ENCODE measurements around the gene SNAI3. TPM values are rescaled to one million over a fixed set of nuclear protein-coding genes. Genes with fewer than 3 reads are reported as not detected.
A peak's percentile ranks its signal among the peaks of the same experiment; 100 is the strongest.

The SNAI3 gene
- total RNA-seq, 1 donor from 2014 or later: 0.28 TPM

- no peak for ATAC-seq
Measured at GRCh38 chr16:88721236-88721635, 34.9 kb upstream of the SNAI3 start.

DNA sequence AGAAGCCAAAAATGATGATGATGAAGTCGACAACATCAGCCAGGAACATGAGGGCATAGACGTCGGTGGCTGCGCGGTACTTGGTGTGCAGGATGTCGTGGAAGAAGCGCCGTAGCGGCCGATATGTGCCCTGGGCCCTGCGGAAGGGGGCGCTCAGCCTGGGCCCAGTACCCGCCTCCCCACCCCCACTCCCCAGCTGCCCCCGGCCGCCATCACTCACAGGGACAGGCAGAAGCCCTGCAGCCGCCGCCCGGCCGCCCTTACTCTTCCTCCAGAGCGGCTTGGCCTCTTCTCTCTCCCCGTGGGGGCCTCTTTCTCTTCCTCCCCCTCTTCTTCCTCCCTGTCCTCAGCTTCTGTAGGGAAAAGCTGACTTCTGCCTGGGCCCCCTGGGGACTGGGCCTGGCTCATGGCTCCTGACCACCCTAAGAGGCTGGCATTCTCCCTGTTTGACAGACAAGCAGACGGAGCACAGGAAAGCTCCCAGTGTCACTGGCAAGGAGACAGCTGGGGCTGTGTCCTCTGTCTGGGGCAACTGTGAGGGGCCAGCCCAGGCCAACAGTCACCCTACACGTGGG lies 34.2 kb upstream of the SNAI3 start:
- ATAC-seq: no peak

DNA sequence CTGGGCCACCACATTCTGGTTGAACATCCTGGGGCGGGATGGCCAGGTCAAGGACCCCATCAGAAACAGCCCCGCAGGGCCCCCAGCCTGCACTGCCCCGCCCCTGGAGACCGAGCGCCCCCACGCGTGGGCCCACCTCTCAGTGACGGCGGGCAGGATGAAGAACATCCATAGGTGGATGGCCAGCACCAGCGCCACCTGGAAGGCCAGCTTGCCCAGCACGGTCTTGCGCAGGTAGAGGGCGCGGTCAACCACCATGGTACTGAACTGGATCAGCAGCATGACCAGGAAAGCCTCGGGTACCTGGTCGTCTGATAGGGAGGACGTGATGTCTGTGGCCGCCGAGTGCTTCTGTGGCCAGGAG lies 33.6 kb upstream of the SNAI3 start:
- ATAC-seq: no peak

DNA sequence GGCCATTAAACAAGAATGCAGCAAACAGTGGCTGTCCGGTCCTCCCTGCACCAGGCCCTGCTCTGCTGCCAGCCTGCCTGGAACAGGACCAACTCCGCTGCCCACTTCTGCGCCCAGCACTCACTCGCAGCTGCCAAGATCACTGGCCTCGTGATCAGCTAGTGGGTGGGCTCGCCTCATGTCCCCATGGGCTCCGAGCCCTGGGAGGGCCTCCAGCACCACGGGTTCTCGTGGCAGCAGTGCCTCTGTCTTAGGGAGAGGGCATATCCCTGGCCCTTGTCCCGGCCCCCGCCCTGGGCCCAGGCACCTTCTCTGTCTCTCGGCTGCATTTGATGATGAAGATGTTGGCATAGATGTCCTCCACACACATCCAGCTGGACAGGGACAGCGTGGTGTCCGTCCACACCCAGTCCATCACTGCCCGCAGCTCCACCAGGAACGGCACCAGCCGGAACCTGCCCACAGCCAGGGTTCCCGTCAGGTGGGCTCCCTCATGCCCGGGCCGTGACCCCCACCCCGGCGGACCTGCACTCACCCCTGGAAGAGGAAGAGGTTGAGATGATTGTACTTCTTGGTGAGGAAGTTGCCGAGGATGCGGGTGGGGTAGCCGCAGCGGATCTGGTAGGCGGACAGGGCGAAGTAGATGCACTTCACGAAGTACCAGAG lies 33.1 kb upstream of the SNAI3 start:
- ATAC-seq: no peak

- no peak for ATAC-seq
Measured at GRCh38 chr16:88718178-88718577, 31.9 kb upstream of the SNAI3 start.

- no peak for ATAC-seq
Measured at GRCh38 chr16:88716601-88717001, 30.3 kb upstream of the SNAI3 start.

GRCh38 chr16:88716201-88716600 lies 29.9 kb upstream of the SNAI3 start:
- no peak for ATAC-seq

GRCh38 chr16:88715312-88716190 lies 29.2 kb upstream of the SNAI3 start:
- no peak for ATAC-seq

DNA sequence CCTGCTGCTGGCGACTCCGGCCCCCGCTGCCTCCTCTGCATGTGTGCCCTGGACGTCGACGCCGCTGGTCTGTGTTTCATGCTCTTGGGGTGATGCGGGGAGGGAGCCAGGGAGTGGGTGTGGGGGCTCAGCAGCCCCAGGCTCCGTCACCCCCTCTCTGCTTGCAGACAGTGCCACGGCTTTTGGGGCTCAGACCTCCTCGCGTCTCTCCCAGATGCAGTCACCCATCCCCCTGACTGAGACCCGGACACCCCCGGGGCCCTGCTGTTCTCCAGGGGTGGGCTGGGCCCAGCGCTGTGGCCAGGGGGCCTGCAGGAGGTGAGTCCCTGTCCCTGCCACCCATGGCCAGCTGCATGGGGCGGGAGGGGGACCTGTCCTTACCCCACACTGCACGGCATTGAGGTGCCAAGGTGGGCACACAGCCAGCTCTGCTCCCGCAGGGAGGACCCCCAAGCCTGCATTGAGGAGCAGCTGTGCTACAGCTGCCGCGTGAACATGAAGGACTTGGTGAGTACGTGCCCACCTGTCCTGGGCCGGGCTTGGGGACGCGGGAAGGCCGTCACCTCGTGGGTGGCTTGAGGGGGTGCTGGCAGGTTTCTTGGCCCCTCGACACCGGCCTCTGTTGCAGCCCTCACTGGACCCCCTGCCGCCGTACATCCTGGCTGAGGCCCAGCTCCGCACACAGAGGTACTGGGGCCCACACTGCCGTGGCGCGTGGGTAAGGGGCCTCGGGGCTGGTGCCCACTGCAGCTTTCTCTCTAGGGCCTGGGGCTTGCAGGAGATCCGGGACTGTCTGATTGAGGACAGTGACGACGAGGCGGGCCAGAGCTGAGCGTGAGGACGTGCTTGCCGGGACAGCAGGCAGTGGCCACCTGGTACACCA lies 28.4 kb upstream of the SNAI3 start:
- ATAC-seq: peak; percentile 4

DNA sequence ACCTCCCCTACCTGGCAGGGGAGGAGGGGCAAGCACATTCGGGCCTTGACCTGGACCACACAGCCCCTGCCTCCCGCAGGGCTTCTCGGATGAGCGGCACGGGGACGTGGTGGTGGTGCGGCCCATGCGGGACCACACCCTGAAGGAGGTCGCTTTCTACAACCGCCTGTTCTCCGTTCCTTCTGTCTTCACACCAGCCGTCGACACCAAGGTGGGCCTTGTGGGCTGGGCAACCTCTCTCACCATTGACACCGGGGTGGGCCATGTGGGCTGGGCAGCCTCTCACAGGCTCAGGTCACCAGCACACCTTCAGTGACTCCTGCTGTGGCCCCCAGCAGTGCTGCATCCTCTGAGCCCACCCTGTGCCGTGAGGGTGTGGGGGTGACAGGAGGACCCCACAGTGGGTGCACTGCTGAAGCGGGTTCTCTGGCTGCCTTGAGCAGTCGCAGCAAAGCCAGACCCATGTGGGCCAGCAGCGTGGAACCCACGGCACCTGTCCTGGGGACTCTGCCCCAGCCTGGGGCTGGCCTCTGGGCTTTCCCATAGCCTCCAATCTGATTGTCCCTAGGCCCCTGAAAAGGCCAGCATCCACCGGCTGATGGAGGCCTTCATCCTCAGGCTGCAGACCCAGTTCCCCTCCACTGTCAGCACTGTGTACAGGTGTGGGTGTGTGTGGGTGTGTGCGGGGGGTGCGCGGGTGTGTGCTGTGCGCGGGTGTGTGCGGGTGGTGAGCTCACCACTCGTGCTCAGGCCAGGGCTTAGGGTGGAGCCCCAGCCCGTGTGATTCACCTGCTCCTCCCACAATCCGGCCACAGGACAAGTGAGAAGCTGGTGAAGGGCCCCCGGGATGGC lies 27.5 kb upstream of the SNAI3 start:
- peak; percentile 72 for ATAC-seq

- no peak for ATAC-seq
Measured at GRCh38 chr16:88713054-88713453, 26.7 kb upstream of the SNAI3 start.

- no peak for ATAC-seq
Measured at GRCh38 chr16:88712362-88712979, 26.2 kb upstream of the SNAI3 start.

GRCh38 chr16:88711750-88712340 lies 25.5 kb upstream of the SNAI3 start:
- no peak for ATAC-seq

DNA sequence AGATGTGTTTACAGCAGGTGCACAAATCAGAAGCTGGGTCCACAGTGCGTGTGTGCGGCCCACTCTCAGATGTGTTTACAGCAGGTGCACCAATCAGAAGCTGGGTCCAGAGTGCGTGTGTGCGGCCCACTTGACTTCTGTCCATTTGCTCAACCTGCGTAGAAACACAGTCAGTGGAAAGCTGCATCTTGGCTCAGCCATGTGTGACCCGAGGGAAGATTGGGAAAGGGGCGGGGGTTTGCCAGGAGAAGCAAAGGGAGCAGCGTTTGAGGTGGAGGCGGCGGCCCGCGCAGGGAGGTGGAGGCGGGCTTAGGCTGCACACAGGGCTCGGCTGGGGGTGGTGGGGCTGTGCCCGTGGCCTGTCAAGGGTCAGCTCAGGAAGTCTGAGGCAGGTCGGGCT lies 24.2 kb upstream of the SNAI3 start:
- ATAC-seq: no peak

DNA sequence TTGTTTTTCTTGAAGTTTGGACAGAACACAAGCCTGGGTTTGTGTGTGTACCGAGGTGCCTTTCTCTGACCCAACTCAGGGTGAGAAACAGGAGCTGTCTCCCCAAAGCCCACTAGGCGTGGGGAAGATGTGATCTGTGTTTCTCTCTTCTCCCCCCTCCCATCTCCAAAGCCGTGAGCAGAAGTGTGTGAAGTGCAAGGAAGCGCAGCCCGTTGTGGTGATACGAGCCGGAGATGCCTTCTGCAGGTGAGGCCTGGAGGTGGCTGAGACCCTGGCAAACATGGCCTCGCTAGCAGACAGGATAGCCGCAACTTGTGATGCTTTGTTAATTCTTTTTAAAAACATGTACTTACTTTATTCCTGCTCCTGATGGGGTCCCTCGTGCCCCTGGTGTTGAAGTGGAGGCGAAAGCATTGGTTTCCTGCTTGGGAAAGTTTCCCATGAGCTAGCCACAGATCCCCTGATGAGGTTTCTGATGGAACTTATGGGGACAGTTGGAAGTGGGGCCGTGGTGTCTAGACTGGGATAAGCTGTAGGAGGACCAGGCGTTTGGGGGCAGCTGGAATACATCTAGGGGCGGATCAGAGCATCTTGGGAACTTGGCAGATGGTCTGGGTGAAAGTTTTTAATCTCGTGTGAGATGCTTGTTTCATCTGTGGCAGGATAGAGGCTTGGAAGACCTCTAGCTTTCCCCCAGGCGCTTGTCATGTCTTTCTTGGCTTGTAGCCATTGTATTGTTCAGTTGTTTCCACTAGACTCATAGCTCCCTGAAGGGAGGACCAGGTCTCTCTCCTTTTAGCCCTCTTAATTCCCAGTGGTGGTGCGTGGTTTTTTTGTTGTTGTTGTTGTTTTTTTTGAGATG lies 20.9 kb upstream of the SNAI3 start:
- ATAC-seq: no peak

DNA sequence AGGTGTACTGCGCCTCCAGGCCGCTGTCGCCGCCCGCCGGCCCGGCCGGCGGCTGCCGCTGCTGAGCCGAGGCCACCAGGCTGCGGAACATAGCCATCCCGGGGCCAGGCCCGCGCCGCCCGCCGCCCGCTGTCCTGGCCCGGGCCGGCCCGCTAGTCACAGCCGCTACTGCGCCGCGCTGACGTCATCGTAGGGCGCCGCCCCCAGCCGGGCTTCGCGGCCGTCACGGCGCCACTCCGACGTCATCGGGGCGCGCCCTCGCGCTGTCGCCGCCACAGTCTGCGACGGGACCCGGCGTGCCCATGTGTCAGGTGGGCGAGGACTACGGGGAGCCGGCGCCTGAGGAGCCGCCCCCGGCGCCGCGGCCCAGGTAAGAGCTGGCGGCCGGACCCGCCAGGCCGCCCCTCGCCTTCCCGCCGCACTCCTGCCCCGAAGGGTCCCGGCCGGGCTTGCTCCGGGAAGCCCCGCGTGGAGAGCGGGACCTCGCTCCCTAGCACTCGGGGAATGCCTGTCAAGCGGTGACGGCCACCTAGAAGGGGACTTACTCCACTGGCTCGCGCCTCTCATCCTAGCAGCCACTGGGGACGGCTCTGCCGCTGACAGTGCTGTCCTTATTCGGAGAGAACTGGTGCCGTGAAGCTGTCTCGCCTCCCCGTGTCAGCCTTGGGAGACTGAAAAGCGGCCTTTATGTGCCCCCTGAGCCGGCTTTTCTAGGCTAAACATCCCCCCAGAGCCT lies 20.1 kb upstream of the SNAI3 start, which contains the start of the genes CTU2 and RNF166:
Gene CTU2 (plus strand): TSS at position 275 of the 736 bp plus-strand sequence. CDS start 28 bp downstream, at position 303.
Gene RNF166 (minus strand): TSS at position 180 of the 736 bp plus-strand sequence. CDS start 83 bp downstream, at position 97.
- peak; percentile 87 for ATAC-seq

- ATAC-seq: no peak
Measured at GRCh38 chr16:88705801-88706228, 19.5 kb upstream of the SNAI3 start.

- no peak for ATAC-seq
Measured at GRCh38 chr16:88705076-88705684, 18.9 kb upstream of the SNAI3 start.

Data from esophagus mucosa (tissue), 1 donor.